Measurements from ENCODE around the gene CCL15.
"Not testable (repeated sequence)": the region's sequence is repeated elsewhere in the genome, so short reads cannot be mapped to it uniquely, and the experiment has no call there.

Gene CCL15

GRCh38 chr17:36014946-36015345, 13.6 kb upstream of the CCL15 start:
- Histone ChIP-seq H3K9ac (ENCODE audit: low read depth, low read length) (no peak overlapping the region), H3K27ac (ENCODE audit: low read length) (no peak overlapping the region), H3K9me3 (ENCODE audit: insufficient read depth, low read depth, low read length) (peaks cover 5% of the 10 kb centered on the region), H3K27me3 (ENCODE audit: insufficient read depth, low read length) (no peaks in the 10 kb centered on the region; the same call in 1 of the 2 replicates), H3K4me3 (ENCODE audit: low read length) (no peak overlapping the region), H3K4me1 (ENCODE audit: insufficient read depth, low read length) (no peaks in the 10 kb centered on the region), H3K36me3 (ENCODE audit: insufficient read depth, low read depth, low read length) (no peaks in the 10 kb centered on the region)

- H3K9me3 ChIP-seq (ENCODE audit: insufficient read depth, low read depth, low read length), result peaks cover 18% of the 10 kb centered on the region
- H3K27ac ChIP-seq (ENCODE audit: low read length), result no peak overlapping the region
- no peaks in the 10 kb centered on the region for H3K4me1 ChIP-seq (ENCODE audit: insufficient read depth, low read length)
- no peak overlapping the region for H3K9ac ChIP-seq (ENCODE audit: low read depth, low read length)
- H3K27me3 ChIP-seq (ENCODE audit: insufficient read depth, low read length), result no peaks in the 10 kb centered on the region
- H3K4me3 ChIP-seq (ENCODE audit: low read length), result no peak overlapping the region
- no peaks in the 10 kb centered on the region for H3K36me3 ChIP-seq (ENCODE audit: insufficient read depth, low read depth, low read length)
These were observed 9.8 kb upstream of the CCL15 start for GRCh38 chr17:36011201-36011600.

- H3K9ac ChIP-seq (ENCODE audit: low read depth, low read length), result no peak overlapping the region
- no peak overlapping the region for H3K27ac ChIP-seq (ENCODE audit: low read length)
- no peaks in the 10 kb centered on the region for H3K4me1 ChIP-seq (ENCODE audit: insufficient read depth, low read length)
- no peak overlapping the region for H3K4me3 ChIP-seq (ENCODE audit: low read length)
- no peaks in the 10 kb centered on the region for H3K36me3 ChIP-seq (ENCODE audit: insufficient read depth, low read depth, low read length)
- H3K27me3 ChIP-seq (ENCODE audit: insufficient read depth, low read length), result no peaks in the 10 kb centered on the region
- H3K9me3 ChIP-seq (ENCODE audit: insufficient read depth, low read depth, low read length), result peaks cover 18% of the 10 kb centered on the region
These were observed 7.8 kb upstream of the CCL15 start for GRCh38 chr17:36008998-36009665.

GRCh38 chr17:36004594-36005108, 3.3 kb upstream of the CCL15 start:
- H3K27me3 ChIP-seq (ENCODE audit: insufficient read depth, low read length), result no peaks in the 10 kb centered on the region
- no peak overlapping the region for H3K4me3 ChIP-seq (ENCODE audit: low read length)
- H3K4me1 ChIP-seq (ENCODE audit: insufficient read depth, low read length), result no peaks in the 10 kb centered on the region
- peaks cover 10% of the 10 kb centered on the region for H3K9me3 ChIP-seq (ENCODE audit: insufficient read depth, low read depth, low read length)
- H3K36me3 ChIP-seq (ENCODE audit: insufficient read depth, low read depth, low read length), result no peaks in the 10 kb centered on the region
- no peak overlapping the region for H3K27ac ChIP-seq (ENCODE audit: low read length)
- H3K9ac ChIP-seq (ENCODE audit: low read depth, low read length), result no peak overlapping the region

GRCh38 chr17:36002631-36003030, 1.3 kb upstream of the CCL15 start:
- no peaks in the 10 kb centered on the region for H3K27me3 ChIP-seq (ENCODE audit: insufficient read depth, low read length)
- H3K9ac ChIP-seq (ENCODE audit: low read depth, low read length), result no peak overlapping the region
- no peak overlapping the region for H3K27ac ChIP-seq (ENCODE audit: low read length)
- H3K4me3 ChIP-seq (ENCODE audit: low read length), result no peak overlapping the region
- no peaks in the 10 kb centered on the region for H3K9me3 ChIP-seq (ENCODE audit: insufficient read depth, low read depth, low read length)
- no peaks in the 10 kb centered on the region for H3K4me1 ChIP-seq (ENCODE audit: insufficient read depth, low read length)
- H3K36me3 ChIP-seq (ENCODE audit: insufficient read depth, low read depth, low read length), result no peaks in the 10 kb centered on the region

- Histone ChIP-seq H3K27me3 (ENCODE audit: insufficient read depth, low read length) (no peaks in the 10 kb centered on the region), H3K36me3 (ENCODE audit: insufficient read depth, low read depth, low read length) (no peaks in the 10 kb centered on the region), H3K9me3 (ENCODE audit: insufficient read depth, low read depth, low read length) (no peaks in the 10 kb centered on the region), H3K4me3 (ENCODE audit: low read length) (no peak overlapping the region), H3K27ac (ENCODE audit: low read length) (no peak overlapping the region), H3K9ac (ENCODE audit: low read depth, low read length) (no peak overlapping the region), H3K4me1 (ENCODE audit: insufficient read depth, low read length) (no peaks in the 10 kb centered on the region)
These were observed 680 bp upstream of the CCL15 start for GRCh38 chr17:36001862-36002603.

GRCh38 chr17:36000732-36001109, 632 bp downstream of the CCL15 start:
- no peaks in the 10 kb centered on the region for H3K9me3 ChIP-seq (ENCODE audit: insufficient read depth, low read depth, low read length)
- H3K27me3 ChIP-seq (ENCODE audit: insufficient read depth, low read length), result no peaks in the 10 kb centered on the region
- H3K36me3 ChIP-seq (ENCODE audit: insufficient read depth, low read depth, low read length), result no peaks in the 10 kb centered on the region
- H3K27ac ChIP-seq (ENCODE audit: low read length), result no peak overlapping the region
- H3K4me1 ChIP-seq (ENCODE audit: insufficient read depth, low read length), result no peaks in the 10 kb centered on the region
- no peak overlapping the region for H3K4me3 ChIP-seq (ENCODE audit: low read length)
- no peak overlapping the region for H3K9ac ChIP-seq (ENCODE audit: low read depth, low read length)

GRCh38 chr17:35998756-35999155, 2.6 kb downstream of the CCL15 start:
- no peaks in the 10 kb centered on the region for H3K36me3 ChIP-seq (ENCODE audit: insufficient read depth, low read depth, low read length)
- no peaks in the 10 kb centered on the region for H3K27me3 ChIP-seq (ENCODE audit: insufficient read depth, low read length)
- H3K27ac ChIP-seq (ENCODE audit: low read length), result no peak overlapping the region
- H3K4me1 ChIP-seq (ENCODE audit: insufficient read depth, low read length), result no peaks in the 10 kb centered on the region
- H3K9me3 ChIP-seq (ENCODE audit: insufficient read depth, low read depth, low read length), result no peaks in the 10 kb centered on the region
- no peak overlapping the region for H3K4me3 ChIP-seq (ENCODE audit: low read length)
- no peak overlapping the region for H3K9ac ChIP-seq (ENCODE audit: low read depth, low read length)

- H3K9me3 ChIP-seq (ENCODE audit: insufficient read depth, low read depth, low read length), result no peaks in the 10 kb centered on the region
- no peaks in the 10 kb centered on the region for H3K4me1 ChIP-seq (ENCODE audit: insufficient read depth, low read length)
- no peak overlapping the region for H3K4me3 ChIP-seq (ENCODE audit: low read length)
- no peak overlapping the region for H3K27ac ChIP-seq (ENCODE audit: low read length)
- no peaks in the 10 kb centered on the region for H3K27me3 ChIP-seq (ENCODE audit: insufficient read depth, low read length)
- H3K9ac ChIP-seq (ENCODE audit: low read depth, low read length), result no peak overlapping the region
- no peaks in the 10 kb centered on the region for H3K36me3 ChIP-seq (ENCODE audit: insufficient read depth, low read depth, low read length)
These were observed 3.3 kb downstream of the CCL15 start for GRCh38 chr17:35998018-35998545.

GRCh38 chr17:35995346-35995745, 6.0 kb downstream of the CCL15 start:
- not testable (repeated sequence) for H3K9me3 ChIP-seq (ENCODE audit: insufficient read depth, low read depth, low read length); H3K27me3 ChIP-seq (ENCODE audit: insufficient read depth, low read length); H3K4me1 ChIP-seq (ENCODE audit: insufficient read depth, low read length); H3K36me3 ChIP-seq (ENCODE audit: insufficient read depth, low read depth, low read length); H3K27ac ChIP-seq (ENCODE audit: low read length); H3K4me3 ChIP-seq (ENCODE audit: low read length); H3K9ac ChIP-seq (ENCODE audit: low read depth, low read length)

GRCh38 chr17:35991075-35991474, 10.3 kb downstream of the CCL15 start:
- Histone ChIP-seq H3K27me3 (ENCODE audit: insufficient read depth, low read length) (no peaks in the 10 kb centered on the region), H3K4me3 (ENCODE audit: low read length) (no peak overlapping the region), H3K36me3 (ENCODE audit: insufficient read depth, low read depth, low read length) (no peaks in the 10 kb centered on the region), H3K4me1 (ENCODE audit: insufficient read depth, low read length) (no peaks in the 10 kb centered on the region), H3K27ac (ENCODE audit: low read length) (no peak overlapping the region), H3K9me3 (ENCODE audit: insufficient read depth, low read depth, low read length) (no peaks in the 10 kb centered on the region), H3K9ac (ENCODE audit: low read depth, low read length) (no peak overlapping the region)

- no peaks in the 10 kb centered on the region for H3K27me3 ChIP-seq (ENCODE audit: insufficient read depth, low read length)
- no peaks in the 10 kb centered on the region for H3K9me3 ChIP-seq (ENCODE audit: insufficient read depth, low read depth, low read length)
- H3K9ac ChIP-seq (ENCODE audit: low read depth, low read length), result no peak overlapping the region
- no peak overlapping the region for H3K4me3 ChIP-seq (ENCODE audit: low read length)
- H3K4me1 ChIP-seq (ENCODE audit: insufficient read depth, low read length), result no peaks in the 10 kb centered on the region
- H3K36me3 ChIP-seq (ENCODE audit: insufficient read depth, low read depth, low read length), result no peaks in the 10 kb centered on the region
- no peak overlapping the region for H3K27ac ChIP-seq (ENCODE audit: low read length)
These were observed 13.2 kb downstream of the CCL15 start for GRCh38 chr17:35988164-35988563.
